ENCODE data around the gene CTNND1.
A peak's percentile ranks its signal among the peaks of the same experiment; 100 is the strongest.
"Not testable (repeated sequence)": the region's sequence is repeated elsewhere in the genome, so short reads cannot be mapped to it uniquely, and the experiment has no call there.

The CTNND1 gene

GRCh38 chr11:57761301-57762234, at the start of gene CTNND1:
Gene CTNND1 (plus strand): TSS chr11:57761802. CDS start chr11:57791479, 29,677 bp downstream.
- no peak for DNase-seq

GRCh38 chr11:57712256-57713150, 49.1 kb upstream of the CTNND1 start, which contains the start of gene TMX2:
Gene TMX2 (plus strand): TSS chr11:57712593. CDS start chr11:57712619, 26 bp downstream.
- DNase-seq, result peak; percentile 85

- DNase-seq, result no peak
These were observed 47.8 kb upstream of the CTNND1 start for GRCh38 chr11:57713835-57714234.

- not testable (repeated sequence) for DNase-seq
These were observed 44.9 kb upstream of the CTNND1 start for GRCh38 chr11:57716726-57717125.

- DNase-seq, result no peak
These were observed 34.4 kb upstream of the CTNND1 start for GRCh38 chr11:57727185-57727584.

- no peak for DNase-seq
These were observed 32.8 kb upstream of the CTNND1 start for GRCh38 chr11:57728829-57729228.

- DNase-seq, result no peak
These were observed 32.1 kb upstream of the CTNND1 start for GRCh38 chr11:57729479-57729878.

GRCh38 chr11:57732661-57733060, 28.9 kb upstream of the CTNND1 start:
- DNase-seq, result no peak

GRCh38 chr11:57735619-57736298, 25.8 kb upstream of the CTNND1 start:
- DNase-seq, result no peak

- DNase-seq, result peak; percentile 91
These were observed 20.2 kb upstream of the CTNND1 start, which contains the start of gene SELENOH for GRCh38 chr11:57741132-57742086. Gene SELENOH (plus strand): TSS chr11:57741491. CDS start chr11:57741596, 105 bp downstream.

GRCh38 chr11:57742087-57742452, 19.5 kb upstream of the CTNND1 start:
- no peak for DNase-seq

GRCh38 chr11:57744357-57744756, 17.2 kb upstream of the CTNND1 start:
- DNase-seq, result no peak

- DNase-seq, result no peak
These were observed 16.4 kb upstream of the CTNND1 start for GRCh38 chr11:57745206-57745605.

GRCh38 chr11:57746920-57747319, 14.7 kb upstream of the CTNND1 start:
- DNase-seq, result no peak

GRCh38 chr11:57751176-57751575, 10.4 kb upstream of the CTNND1 start:
- no peak for DNase-seq

GRCh38 chr11:57751676-57752253, 9.8 kb upstream of the CTNND1 start, which contains the start of gene BTBD18:
Gene BTBD18 (minus strand): TSS chr11:57751819. CDS start chr11:57751188, 631 bp downstream.
- no peak for DNase-seq

- no peak for DNase-seq
These were observed 8.6 kb upstream of the CTNND1 start for GRCh38 chr11:57752954-57753353.

- no peak for DNase-seq
These were observed 3.4 kb upstream of the CTNND1 start for GRCh38 chr11:57758174-57758573.

GRCh38 chr11:57762235-57762861, 746 bp downstream of the CTNND1 start:
- DNase-seq, result no peak

- no peak for DNase-seq
These were observed 2.0 kb downstream of the CTNND1 start for GRCh38 chr11:57763568-57763967.

- DNase-seq, result no peak
These were observed 2.4 kb downstream of the CTNND1 start for GRCh38 chr11:57764021-57764420.
